HFF-Myc (cell line): ENCODE measurements around the gene PRICKLE2.

Experiments
- DNase-seq: peaks from one replicate; pipeline ENCODE4 v3.0.0-alpha.2; 2011; ENCODE audit warnings: low read depth; ENCODE audit errors: extremely low read depth
- H3K4me3 ChIP-seq: replicated peaks from 2 replicates; pipeline ENCODE4 v1.5.1; 2011; ENCODE audit warnings: low read depth, mild to moderate bottlenecking, control low read depth, low read length
- TF ChIP-seq, protein P1 (sequence below): IDR thresholded peaks from 2 replicates; pipeline ENCODE4 v1.5.1; 2012; ENCODE audit warnings: mild to moderate bottlenecking, low read depth, low read length, control low read depth; ENCODE audit errors: missing control alignments

The PRICKLE2 gene

DNA sequence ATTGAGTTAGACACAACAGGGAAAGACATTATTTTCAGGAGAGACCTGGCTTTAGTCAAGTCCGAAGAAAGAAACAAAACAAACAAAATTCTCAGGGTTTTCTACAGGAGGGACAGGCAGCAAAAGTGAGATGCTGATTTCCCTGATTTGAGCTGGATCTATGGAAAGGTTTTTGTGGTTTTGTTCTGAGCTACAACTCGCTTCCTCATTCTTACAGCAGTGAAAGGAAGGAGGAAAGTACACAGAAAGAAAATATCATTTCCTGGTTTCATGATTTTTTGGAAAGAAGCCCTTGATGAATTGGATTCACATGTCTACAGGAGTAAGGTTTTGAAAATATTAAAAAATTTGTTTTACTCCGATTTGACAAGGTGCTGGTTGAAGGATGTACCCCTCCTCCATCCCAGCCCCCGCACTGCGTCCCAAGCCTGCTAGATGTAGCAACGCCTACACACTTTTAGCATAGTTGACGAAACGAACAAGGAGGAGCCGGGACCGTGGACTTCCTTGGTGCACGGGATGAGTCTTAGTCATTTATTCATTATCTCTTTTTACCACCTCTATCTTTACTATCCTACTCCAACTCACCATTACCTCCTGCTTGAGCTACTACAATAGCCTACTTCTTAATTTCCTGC, 10.8 kb downstream of the PRICKLE2 start:
- DNase-seq, result no peak
- peak overlapping the region; percentile 36 for H3K4me3 ChIP-seq
- TF ChIP-seq, protein P1, sequence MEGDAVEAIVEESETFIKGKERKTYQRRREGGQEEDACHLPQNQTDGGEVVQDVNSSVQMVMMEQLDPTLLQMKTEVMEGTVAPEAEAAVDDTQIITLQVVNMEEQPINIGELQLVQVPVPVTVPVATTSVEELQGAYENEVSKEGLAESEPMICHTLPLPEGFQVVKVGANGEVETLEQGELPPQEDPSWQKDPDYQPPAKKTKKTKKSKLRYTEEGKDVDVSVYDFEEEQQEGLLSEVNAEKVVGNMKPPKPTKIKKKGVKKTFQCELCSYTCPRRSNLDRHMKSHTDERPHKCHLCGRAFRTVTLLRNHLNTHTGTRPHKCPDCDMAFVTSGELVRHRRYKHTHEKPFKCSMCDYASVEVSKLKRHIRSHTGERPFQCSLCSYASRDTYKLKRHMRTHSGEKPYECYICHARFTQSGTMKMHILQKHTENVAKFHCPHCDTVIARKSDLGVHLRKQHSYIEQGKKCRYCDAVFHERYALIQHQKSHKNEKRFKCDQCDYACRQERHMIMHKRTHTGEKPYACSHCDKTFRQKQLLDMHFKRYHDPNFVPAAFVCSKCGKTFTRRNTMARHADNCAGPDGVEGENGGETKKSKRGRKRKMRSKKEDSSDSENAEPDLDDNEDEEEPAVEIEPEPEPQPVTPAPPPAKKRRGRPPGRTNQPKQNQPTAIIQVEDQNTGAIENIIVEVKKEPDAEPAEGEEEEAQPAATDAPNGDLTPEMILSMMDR, result no peak

DNA sequence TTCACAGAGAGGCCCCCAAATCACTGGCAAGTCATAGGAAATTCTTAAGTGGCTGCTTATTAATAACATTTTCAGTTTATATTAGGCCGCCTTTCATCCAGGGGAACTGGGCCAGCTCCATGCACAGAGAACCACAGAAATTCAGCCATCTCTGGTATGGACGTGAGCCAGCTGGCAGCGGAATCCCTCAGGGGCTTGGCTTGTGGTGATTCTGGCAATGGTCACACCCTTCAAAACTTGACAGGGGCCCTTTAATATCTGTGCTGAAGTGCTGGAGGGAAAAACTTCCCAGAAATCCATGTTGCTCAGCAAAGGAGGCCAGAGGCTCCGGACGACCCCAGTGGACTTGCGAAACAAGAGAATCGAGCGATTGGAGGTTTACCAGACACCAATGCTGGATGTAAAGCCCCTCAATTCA, 11.3 kb downstream of the PRICKLE2 start:
- TF ChIP-seq, protein P1, result no peak
- DNase-seq, result peak; percentile 76
- peak overlapping the region; percentile 36 for H3K4me3 ChIP-seq

- H3K4me3 ChIP-seq, result peak overlapping the region; percentile 36
- no peak for DNase-seq
- TF ChIP-seq, protein P1, result no peak
Measured at GRCh38 chr3:64213224-64213878, 11.9 kb downstream of the PRICKLE2 start.

GRCh38 chr3:64209866-64210621, 15.2 kb downstream of the PRICKLE2 start:
- TF ChIP-seq, protein P1, result no peak
- H3K4me3 ChIP-seq, result no peak overlapping the region
- no peak for DNase-seq

- no peak overlapping the region for H3K4me3 ChIP-seq
- TF ChIP-seq, protein P1, result no peak
- no peak for DNase-seq
Measured at GRCh38 chr3:64207289-64208080, 17.8 kb downstream of the PRICKLE2 start.
